Fibroblast of lung (primary cell): ENCODE measurements around the gene ATP4A.

Experiments
- CTCF ChIP-seq, 2 donors: IDR thresholded peaks in 1 of 2; conservative IDR thresholded peaks in 1 of 2; 1 replicate in 1 of 2; 2 replicates in 1 of 2; pipeline ENCODE4 v1.5.1; 2011 to 2012; ENCODE audit warnings: low read length in 2 of 2, control low read depth in 1 of 2, inconsistent platforms in 1 of 2, low read depth in 1 of 2, mild to moderate bottlenecking in 1 of 2
- EZH2 ChIP-seq: IDR thresholded peaks from 2 replicates; pipeline ENCODE4 v1.5.1; 2012; ENCODE audit warnings: low read length, control low read depth, mild to moderate bottlenecking; ENCODE audit errors: missing control alignments

- TF ChIP-seq CTCF (conservative IDR thresholded peaks at IDR 0.05 in 1 of 2, IDR thresholded peaks at IDR 0.05 in 1 of 2; ENCODE audit: low read depth in 1 of 2, low read length in 2 of 2) (no peak), EZH2 (no peak)
Observed at GRCh38 chr19:35540356-35540927, 23.0 kb downstream of the ATP4A start.
